ENCODE results near the gene TBL1X. TPM values are rescaled to one million over a fixed set of nuclear protein-coding genes. Genes with fewer than 3 reads are reported as not detected.

The TBL1X gene
- total and polyA plus RNA-seq, 10 of the 15 experiments (the other 5 are each of a cell fraction or from before 2014, with no cell fraction given) = 4.4 to 26.3 (median 10.6) TPM

DNA sequence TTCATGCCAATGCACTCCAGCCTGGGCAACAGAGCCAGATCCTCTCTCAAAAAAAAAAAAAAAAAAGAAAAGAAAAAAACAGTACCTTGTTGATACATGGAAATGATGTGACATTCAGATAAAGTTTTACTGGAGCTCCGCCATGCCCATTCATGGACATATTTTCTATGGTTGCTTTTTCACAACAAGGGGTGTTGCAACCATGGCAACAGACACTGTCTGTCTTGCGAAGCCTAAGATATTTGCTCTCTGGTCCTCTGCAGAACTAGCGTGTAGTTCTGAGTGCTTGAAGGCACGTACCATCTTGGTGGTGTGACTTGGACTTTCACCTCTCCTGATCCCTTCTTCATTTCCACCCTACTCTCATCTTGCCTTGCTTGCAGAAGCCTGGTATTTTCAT, 53.2 kb downstream of the TBL1X start:
- Histone ChIP-seq H3K4me3 (no peak overlapping the region), H3K4me1 (ENCODE audit: control insufficient read depth, insufficient read depth, low read length) (no peaks in the 10 kb centered on the region), H3K4me2 (ENCODE audit: control insufficient read depth, insufficient read depth) (no peak overlapping the region), H3K9ac (ENCODE audit: control insufficient read depth, insufficient read depth, low read length) (no peak overlapping the region), H3K79me2 (ENCODE audit: control insufficient read depth, insufficient read depth, low read length) (no peaks in the 10 kb centered on the region), H3K36me3 (ENCODE audit: control insufficient read depth in 2 of 2, insufficient read depth in 2 of 2, low read length in 1 of 2) (no peaks in the 10 kb centered on the region; a peak in 1 of 4 replicates), H3K9me3 (replicated peaks; ENCODE audit: control insufficient read depth, insufficient read depth, low read length) (no peaks in the 10 kb centered on the region; the same call in 2 of the 3 replicates), H2AFZ (ENCODE audit: control insufficient read depth, low read depth, low read length) (no peak overlapping the region), H3K27me3 (replicated peaks in 1 of 2; ENCODE audit: control insufficient read depth in 2 of 2, insufficient read depth in 2 of 2, low read length in 1 of 2) (no peaks in the 10 kb centered on the region), H4K20me1 (ENCODE audit: control insufficient read depth, insufficient read depth) (no peaks in the 10 kb centered on the region), H3K27ac (ENCODE audit: control insufficient read depth, insufficient read depth) (no peak overlapping the region)
- ChIA-PET POLR2A (no interaction called here), SMC1A (ENCODE audit: uncharacterized antibody, unreplicated experiment) (interaction anchor here (0.7 kb wide), 1 partner anchor 158 kb away, joined by 3 read pairs; no protein-coding TSS in a partner anchor), RAD21 (ENCODE audit: unreplicated experiment) (no interaction called here), CTCF (no interaction called here)
- in situ Hi-C loops (cut with MboI) (no loop called here), intact Hi-C loops (cut with micrococcal nuclease; ENCODE audit: unreplicated experiment) (no loop called here)
- no peak for TF ChIP-seq RB1 (IDR thresholded peaks at IDR 0.05; ENCODE audit: borderline replicate concordance)
- no peak for TF ChIP-seq MTA2 (IDR thresholded peaks at IDR 0.05; ENCODE audit: low read depth)
- TF ChIP-seq POU2F2 (IDR thresholded peaks at IDR 0.05; ENCODE audit: borderline replicate concordance, low read depth, low read length) = no peak
- no peak for TF ChIP-seq ZZZ3 (IDR thresholded peaks at IDR 0.05; ENCODE audit: control insufficient read depth, insufficient read length, low read depth)
- no peak for TF ChIP-seq ASH2L (IDR thresholded peaks at IDR 0.05; ENCODE audit: borderline replicate concordance, low read depth)
- TF ChIP-seq MYC (IDR thresholded peaks at IDR 0.05; ENCODE audit: insufficient read depth, insufficient read length, insufficient replicate concordance, low read length, severe bottlenecking) = no peak
- no peak for DNase-seq (ENCODE audit: low read depth, low spot score)
- WGBS (ENCODE audit: insufficient coverage, insufficient replicate concordance, low lambda C conversion rate, missing lambda C conversion rate) = 78% methylated on average over 4 of the region's 4 CpGs
- ATAC-seq = no peak
- BruUV-seq (replicated peaks) = no TSS peak
- no peak for FAIRE-seq

DNA sequence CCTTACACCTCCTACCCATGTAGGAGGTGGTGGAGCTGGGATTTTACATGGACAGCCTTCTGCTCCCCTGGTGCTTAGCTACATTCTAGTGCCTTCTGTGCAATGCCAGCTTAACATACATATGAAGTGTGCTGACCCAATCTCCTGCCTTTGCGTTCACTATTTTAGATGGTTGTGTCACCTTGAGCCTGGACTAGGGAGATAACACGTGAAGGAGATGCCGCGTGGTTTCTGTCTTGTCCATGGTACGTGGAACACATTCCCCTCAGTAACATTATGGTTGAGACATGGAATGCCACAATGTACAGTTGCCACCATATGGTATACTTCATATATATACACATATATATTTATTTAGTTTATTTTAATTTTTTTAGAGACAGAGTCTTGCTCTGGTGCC, 54.0 kb downstream of the TBL1X start:
- Histone ChIP-seq H3K36me3 (ENCODE audit: control insufficient read depth in 2 of 2, insufficient read depth in 2 of 2, low read length in 1 of 2) (no peaks in the 10 kb centered on the region; a peak in 1 of 4 replicates), H3K4me2 (ENCODE audit: control insufficient read depth, insufficient read depth) (no peak overlapping the region), H3K9ac (ENCODE audit: control insufficient read depth, insufficient read depth, low read length) (no peak overlapping the region), H3K9me3 (replicated peaks; ENCODE audit: control insufficient read depth, insufficient read depth, low read length) (no peaks in the 10 kb centered on the region; the same call in 2 of the 3 replicates), H3K4me1 (ENCODE audit: control insufficient read depth, insufficient read depth, low read length) (no peaks in the 10 kb centered on the region), H3K27ac (ENCODE audit: control insufficient read depth, insufficient read depth) (no peak overlapping the region), H3K79me2 (ENCODE audit: control insufficient read depth, insufficient read depth, low read length) (no peaks in the 10 kb centered on the region), H3K4me3 (no peak overlapping the region), H3K27me3 (replicated peaks in 1 of 2; ENCODE audit: control insufficient read depth in 2 of 2, insufficient read depth in 2 of 2, low read length in 1 of 2) (no peaks in the 10 kb centered on the region), H4K20me1 (ENCODE audit: control insufficient read depth, insufficient read depth) (no peaks in the 10 kb centered on the region), H2AFZ (ENCODE audit: control insufficient read depth, low read depth, low read length) (no peak overlapping the region)
- in situ Hi-C loops (cut with MboI) = no loop called here
- ChIA-PET CTCF (no interaction called here), SMC1A (ENCODE audit: uncharacterized antibody, unreplicated experiment) (interaction anchor here (0.6 kb wide), 1 partner anchor 15 kb away, joined by 3 read pairs; no protein-coding TSS in a partner anchor), POLR2A (no interaction called here), RAD21 (ENCODE audit: unreplicated experiment) (no interaction called here)
- FAIRE-seq (no peak), ATAC-seq (no peak), DNase-seq (ENCODE audit: low read depth, low spot score) (no peak)
- intact Hi-C loops (cut with micrococcal nuclease; ENCODE audit: unreplicated experiment) = no loop called here
- no TSS peak for BruUV-seq (replicated peaks)
- WGBS (ENCODE audit: insufficient coverage, insufficient replicate concordance, low lambda C conversion rate, missing lambda C conversion rate) = 77% methylated on average over 5 of the region's 5 CpGs
- no peak for TF ChIP-seq EZH2 (IDR thresholded peaks at IDR 0.05; ENCODE audit: borderline replicate concordance, control insufficient read depth, low read depth, low read length)
- no peak for TF ChIP-seq CBX5 (IDR thresholded peaks at IDR 0.05; ENCODE audit: low read depth)
- no peak for TF ChIP-seq RAD51 (IDR thresholded peaks at IDR 0.05)
- TF ChIP-seq KDM1A (IDR thresholded peaks at IDR 0.05; ENCODE audit: borderline replicate concordance) = no peak
- TF ChIP-seq, protein P1, sequence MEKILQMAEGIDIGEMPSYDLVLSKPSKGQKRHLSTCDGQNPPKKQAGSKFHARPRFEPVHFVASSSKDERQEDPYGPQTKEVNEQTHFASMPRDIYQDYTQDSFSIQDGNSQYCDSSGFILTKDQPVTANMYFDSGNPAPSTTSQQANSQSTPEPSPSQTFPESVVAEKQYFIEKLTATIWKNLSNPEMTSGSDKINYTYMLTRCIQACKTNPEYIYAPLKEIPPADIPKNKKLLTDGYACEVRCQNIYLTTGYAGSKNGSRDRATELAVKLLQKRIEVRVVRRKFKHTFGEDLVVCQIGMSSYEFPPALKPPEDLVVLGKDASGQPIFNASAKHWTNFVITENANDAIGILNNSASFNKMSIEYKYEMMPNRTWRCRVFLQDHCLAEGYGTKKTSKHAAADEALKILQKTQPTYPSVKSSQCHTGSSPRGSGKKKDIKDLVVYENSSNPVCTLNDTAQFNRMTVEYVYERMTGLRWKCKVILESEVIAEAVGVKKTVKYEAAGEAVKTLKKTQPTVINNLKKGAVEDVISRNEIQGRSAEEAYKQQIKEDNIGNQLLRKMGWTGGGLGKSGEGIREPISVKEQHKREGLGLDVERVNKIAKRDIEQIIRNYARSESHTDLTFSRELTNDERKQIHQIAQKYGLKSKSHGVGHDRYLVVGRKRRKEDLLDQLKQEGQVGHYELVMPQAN (conservative IDR thresholded peaks at IDR 0.05) = no peak
- TF ChIP-seq NFYB (IDR thresholded peaks at IDR 0.05; ENCODE audit: insufficient read depth, low read depth, low read length) = no peak
- no peak for TF ChIP-seq SIN3A (IDR thresholded peaks at IDR 0.05; ENCODE audit: low read depth, low read length)
- TF ChIP-seq JUNB (IDR thresholded peaks at IDR 0.05) = no peak
- TF ChIP-seq ETV6 (conservative IDR thresholded peaks at IDR 0.05 in 1 of 2, IDR thresholded peaks at IDR 0.05 in 1 of 2; ENCODE audit: borderline replicate concordance in 1 of 2, low read depth in 1 of 2) = no peak
- no peak for TF ChIP-seq TBL1XR1 (IDR thresholded peaks at IDR 0.05; ENCODE audit: low read depth, low read length)
- no peak for TF ChIP-seq RBBP5 (conservative IDR thresholded peaks at IDR 0.05)

Measured in GM12878 (cell line).